Heart left ventricle (tissue), 16 donors: ENCODE measurements around the gene KIRREL3. TPM values are rescaled to one million over a fixed set of nuclear protein-coding genes. Genes with fewer than 3 reads are reported as not detected.

ENCODE experiments used
- ATAC-seq, 4 donors: fragments of 200-7000 bp; cut with Tn5 transposase; one replicate each; pipeline ENCODE4 v1.9.1; 2020 to 2022; ENCODE audit warnings: moderate library complexity in 4 of 4, mild to moderate bottlenecking in 3 of 4, moderate number of reproducible peaks in 1 of 4
- DNase-seq, 5 donors: peaks; one replicate each; pipeline ENCODE4 v3.0.0-alpha.2; 2020
- H3K27ac ChIP-seq, 12 donors: fragments of 200-600 bp; sonication (generic) in 4 of 12; one replicate each; pipeline versions ENCODE4 v1.5.0 to v1.8.0; 2016 to 2022; ENCODE audit warnings: mild to moderate bottlenecking in 2 of 12
- H3K27me3 ChIP-seq, 9 donors: fragments of 200-600 bp; sonication (generic) in 2 of 9; one replicate each; pipeline versions ENCODE4 v1.5.1 to v1.8.0; 2016 to 2022; ENCODE audit warnings: mild to moderate bottlenecking in 3 of 9
- H3K36me3 ChIP-seq, 9 donors: fragments of 200-600 bp; sonication (generic) in 2 of 9; one replicate each; pipeline versions ENCODE4 v1.5.0 to v1.8.0; 2018 to 2022; ENCODE audit warnings: mild to moderate bottlenecking in 2 of 9
- H3K4me1 ChIP-seq, 12 donors: fragments of 200-600 bp; sonication (generic) in 4 of 12; one replicate each; pipeline versions ENCODE4 v1.5.0 to v1.8.0; 2016 to 2022; ENCODE audit warnings: mild to moderate bottlenecking in 3 of 12
- H3K4me3 ChIP-seq, 12 donors: fragments of 200-600 bp; sonication (generic) in 4 of 12; one replicate each; pipeline versions ENCODE4 v1.5.0 to v1.8.0; 2017 to 2022; ENCODE audit warnings: mild to moderate bottlenecking in 9 of 12, moderate library complexity in 4 of 12
- H3K9me3 ChIP-seq, 12 donors: fragments of 200-600 bp; sonication (generic) in 4 of 12; one replicate each; pipeline versions ENCODE4 v1.5.0 to v1.8.0; 2016 to 2022; ENCODE audit warnings: mild to moderate bottlenecking in 1 of 12
- CTCF ChIP-seq, 12 donors: fragments of 200-600 bp; sonication (generic) in 4 of 12; IDR thresholded peaks; one replicate each; pipeline versions ENCODE4 v1.5.0 to v1.8.0; 2018 to 2022; ENCODE audit warnings: antibody characterized with exemption in 12 of 12, mild to moderate bottlenecking in 5 of 12
- POLR2A ChIP-seq, 2 donors: fragments of 450-650 bp; IDR thresholded peaks; one replicate each; pipeline ENCODE4 v1.6.1; 2017; ENCODE audit warnings: antibody characterized with exemption in 2 of 2, mild to moderate bottlenecking in 2 of 2, moderate library complexity in 2 of 2
- WGBS, 4 donors: extraction: QIAGEN DNeasy Blood & Tissue Kit in 2 of 4; methylation state at CpG; one replicate each; pipeline versions ENCODE4 v1.1.5 to v1.1.7; 2013 to 2018; 5-methylcytosine and 5-hydroxymethylcytosine counted together
- intact Hi-C, 10 donors: fragments of 100-400 bp; cut with DNase I; formaldehyde crosslinking; loops; one replicate each; pipeline versions ENCODE4 v1.11.1 to v1.14.2; 2022
- polyA plus RNA-seq, 2 donors: library from polyadenylated mRNA; stranded (reverse); fragments of 200-250 nt; gene quantifications; one replicate each; pipeline ENCODE4 v1.2.3, GENCODE V29; 2013
- total RNA-seq, 9 donors: library from RNA; depleted of rRNA in 2 of 9; stranded (reverse); fragments of >200 nt in 2 of 9; fragmentation: NEBNext Ultra II Directional in 3 of 9; extraction: Animal tissue kit (Norgen Biotek cat#: 25700) in 3 of 9; gene quantifications; one replicate each; pipeline versions ENCODE4 v1.1.0 to v1.2.4, GENCODE V29; 2016 to 2023
- donor health status: ischemic (EF 13 %, LVEDD 7.1; RV severe dilation, severe dysfunction).
- donor health status: healthy with polysubstance abuse.
- donor health status: DM: no; HTN: yes; CAD: no.
- donor health status: DM: no; HTN: no; CAD: no.
- donor health status: ischemic (EF 25% LVEDD 6.9; RV normal size, moderate dysfunction).
- donor health status: ischemic (EF 25% LVEDD 5.7; RV mildly dilated, moderate dysfunction).
- donor health status: healthy.
- donor health status: DM: yes; HTN: yes; CAD: no.
- donor health status: ischemic (EF 35%, LVEDD 5.7; RV mildly dilated, moderate dysfunction).
- donor health status: nonischemic (EF 11% LVEDD 7.7; RV severe dilation, severe dysfunction).
- donor health status: DM: yes; HTN: yes; CAD: no.
- donor health status: PGD.
- donor health status: ischemic (EF 29% LVEDD 5.4; RV normal size, mild dysfunction).
- donor health status: nonischemic (EF 23%, LVEDD 6.1; RV moderate dilation, normal function).

KIRREL3 gene
- total and polyA plus RNA-seq, 11 donors: 0.08 to 1.3 (median 0.27) TPM

DNA sequence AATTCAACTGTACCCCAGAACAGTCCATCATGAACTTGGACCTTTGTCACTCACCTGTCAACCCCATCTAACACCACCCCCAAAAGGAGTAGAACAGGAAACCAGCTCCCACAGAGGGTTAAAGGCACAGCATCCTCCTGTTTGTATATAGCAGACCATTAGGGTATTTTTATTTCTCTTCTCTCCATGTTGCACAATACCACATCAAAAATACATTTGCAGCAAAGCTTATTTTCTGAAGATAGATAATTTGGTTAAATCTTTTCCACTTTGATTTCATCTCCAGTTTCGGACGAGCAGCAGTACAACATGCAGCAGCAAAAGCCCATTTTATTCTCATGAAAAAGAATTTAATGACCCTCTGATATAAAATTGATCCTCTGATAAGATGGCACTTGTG, 103.1 kb downstream of the KIRREL3 start:
- intact Hi-C loops: no loop called here
- DNase-seq: no peak
- no peak overlapping the region for H3K27ac ChIP-seq
- TF ChIP-seq POLR2A (IDR thresholded peaks at IDR 0.05) (no peak), CTCF (IDR thresholded peaks at IDR 0.05) (no peak)
- H3K4me3 ChIP-seq: no peak overlapping the region
- peaks cover 0 to 11% (median 0%) of the 10 kb centered on the region in 12 donors for H3K9me3 ChIP-seq
- H3K36me3 ChIP-seq: no peaks in the 10 kb centered on the region
- H3K27me3 ChIP-seq: peaks cover 0 to 3% (median 0%) of the 10 kb centered on the region in 9 donors
- no peaks in the 10 kb centered on the region for H3K4me1 ChIP-seq
- 74 to 90% (median 86%) methylated on average over 2 of the region's 2 CpGs for WGBS, 4 donors
- no peak for ATAC-seq

GRCh38 chr11:126896025-126896424, 104.5 kb downstream of the KIRREL3 start:
- Histone ChIP-seq H3K4me3 (no peak overlapping the region), H3K36me3 (no peaks in the 10 kb centered on the region), H3K27me3 (no peaks in the 10 kb centered on the region), H3K4me1 (peaks cover 0 to 13% (median 0%) of the 10 kb centered on the region in 12 donors), H3K27ac (no peak overlapping the region), H3K9me3 (peaks cover 0 to 11% (median 0%) of the 10 kb centered on the region in 12 donors)
- no peak for TF ChIP-seq CTCF (IDR thresholded peaks at IDR 0.05)
- TF ChIP-seq POLR2A (IDR thresholded peaks at IDR 0.05): no peak
- intact Hi-C loops: no loop called here
- no peak for ATAC-seq
- DNase-seq: no peak

GRCh38 chr11:126893796-126894195, 106.8 kb downstream of the KIRREL3 start:
- Histone ChIP-seq H3K9me3 (peaks cover 0 to 11% (median 0%) of the 10 kb centered on the region in 12 donors), H3K36me3 (no peaks in the 10 kb centered on the region), H3K4me3 (no peak overlapping the region), H3K27me3 (no peaks in the 10 kb centered on the region), H3K27ac (no peak overlapping the region), H3K4me1 (peaks cover 0 to 13% (median 0%) of the 10 kb centered on the region in 12 donors)
- intact Hi-C loops: no loop called here
- TF ChIP-seq CTCF (IDR thresholded peaks at IDR 0.05) (no peak), POLR2A (IDR thresholded peaks at IDR 0.05) (no peak)
- 41 to 45% (median 43%) methylated on average over 5 of the region's 5 CpGs for WGBS, 4 donors
- ATAC-seq (no peak), DNase-seq (no peak)

GRCh38 chr11:126892756-126893155, 107.8 kb downstream of the KIRREL3 start:
- peaks cover 0 to 11% (median 0%) of the 10 kb centered on the region in 12 donors for H3K9me3 ChIP-seq
- no peaks in the 10 kb centered on the region for H3K27me3 ChIP-seq
- no peak overlapping the region for H3K27ac ChIP-seq
- DNase-seq: no peak
- H3K36me3 ChIP-seq: no peaks in the 10 kb centered on the region
- no peak overlapping the region for H3K4me3 ChIP-seq
- ATAC-seq: no peak
- peaks cover 0 to 13% (median 0%) of the 10 kb centered on the region in 12 donors for H3K4me1 ChIP-seq
- 54 to 72% (median 66%) methylated on average over 9 of the region's 9 CpGs for WGBS, 4 donors
- TF ChIP-seq POLR2A (IDR thresholded peaks at IDR 0.05) (no peak), CTCF (IDR thresholded peaks at IDR 0.05) (no peak)
- intact Hi-C loops: no loop called here
